ENCODE results near the gene TXN. TPM values are rescaled to one million over a fixed set of nuclear protein-coding genes. Genes with fewer than 3 reads are reported as not detected.

The TXN gene
- total RNA-seq, 1 experiment from 2014 or later: 280 TPM

DNA sequence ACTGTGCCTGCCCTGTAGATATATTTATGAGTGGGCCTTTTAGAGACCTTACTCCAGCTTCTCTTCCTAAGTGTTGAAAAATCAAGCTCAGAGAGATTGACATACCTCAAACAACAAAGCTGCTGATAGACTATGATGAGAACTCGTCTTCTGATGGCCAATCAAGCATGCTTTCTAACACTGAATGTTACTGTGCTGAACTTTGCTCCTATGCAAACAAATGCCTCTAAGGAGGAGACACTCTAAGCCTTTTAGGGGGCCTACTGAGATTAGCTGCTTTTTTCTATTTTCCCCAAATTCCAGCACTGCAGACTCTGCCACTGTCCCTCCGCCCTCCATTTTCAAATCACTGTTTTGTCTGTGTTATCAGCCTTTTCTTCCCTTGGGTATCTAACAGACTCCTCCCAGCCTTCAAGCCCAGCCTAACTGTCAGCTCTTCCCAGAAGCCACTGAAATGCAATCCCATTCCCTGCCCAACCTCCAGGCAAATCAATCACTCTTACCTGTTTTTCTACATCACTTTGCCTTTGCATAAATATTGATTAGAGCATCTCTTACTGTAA is 41.8 kb upstream of the TXN start:
- H3K18ac ChIP-seq (ENCODE audit: insufficient read length, low read depth, low read length): no peak overlapping the region
- no peak overlapping the region for H2BK120ac ChIP-seq (ENCODE audit: low read depth, low read length, poor library complexity, severe bottlenecking)
- no peaks in the 10 kb centered on the region for H3K79me2 ChIP-seq (ENCODE audit: insufficient read depth, low read length)
- no peak overlapping the region for H3K4me3 Mint-ChIP-seq
- no peaks in the 10 kb centered on the region for H3K27me3 Mint-ChIP-seq (ENCODE audit: low read depth)
- H2BK12ac ChIP-seq (ENCODE audit: insufficient read length, low read depth, low read length): no peak overlapping the region
- no peak overlapping the region for H3K56ac ChIP-seq (ENCODE audit: insufficient read length, low read depth, low read length)
- peaks cover 3 to 5% of the 10 kb centered on the region in 2 experiments; a peak in 3 of 4 replicates for H3K4me1 Mint-ChIP-seq
- H3K23ac ChIP-seq (ENCODE audit: insufficient read length, low read depth, low read length): no peak overlapping the region
- DNase-seq: no peak
- no peak for TF ChIP-seq CTCF (conservative IDR thresholded peaks at IDR 0.05)
- H4K8ac ChIP-seq (replicated peaks; ENCODE audit: insufficient read length, low read depth, low read length): no peak overlapping the region
- no peak overlapping the region for H3K9ac ChIP-seq (ENCODE audit: extremely low read depth, insufficient read length, low read length)
- H4K5ac ChIP-seq (ENCODE audit: insufficient read length, low read depth, low read length): no peak overlapping the region
- no peak overlapping the region for H3T11ph ChIP-seq (ENCODE audit: low read length)
- no peaks in the 10 kb centered on the region for H3K9me3 ChIP-seq (ENCODE audit: control insufficient read depth, low read depth, low read length)
- H3K9me3 Mint-ChIP-seq: no peaks in the 10 kb centered on the region; a peak in 1 of 5 replicates
- no peak overlapping the region for H4K91ac ChIP-seq (ENCODE audit: insufficient read length, low read depth, low read length)
- H4K20me1 ChIP-seq (ENCODE audit: control insufficient read depth, insufficient read depth, insufficient read length): no peaks in the 10 kb centered on the region
- no peaks in the 10 kb centered on the region for H3K27me3 ChIP-seq (ENCODE audit: insufficient read depth, low read length)
- H2BK15ac ChIP-seq (ENCODE audit: low read depth, low read length): no peak overlapping the region
- H3K27ac ChIP-seq (ENCODE audit: insufficient read length, low read depth, low read length): no peak overlapping the region
- no peak overlapping the region for H3K14ac ChIP-seq (ENCODE audit: insufficient read depth, low read length)
- no peak overlapping the region for H3K27ac Mint-ChIP-seq
- no peak overlapping the region for H2AK5ac ChIP-seq (ENCODE audit: insufficient read length, low read length)
- no peak overlapping the region for H2BK5ac ChIP-seq (ENCODE audit: insufficient read length, low read length)
- no peaks in the 10 kb centered on the region for H3K36me3 Mint-ChIP-seq (ENCODE audit: insufficient read depth in 1 of 3, low read depth in 3 of 3)
- H3K23me2 ChIP-seq (ENCODE audit: insufficient read length, low read depth, low read length, poor library complexity, severe bottlenecking): no peaks in the 10 kb centered on the region
- no peak overlapping the region for H3K4me2 ChIP-seq (ENCODE audit: insufficient read depth, insufficient read length, low read length)
- H3K79me1 ChIP-seq (ENCODE audit: insufficient read depth, low read depth, low read length, poor library complexity, severe bottlenecking): no peaks in the 10 kb centered on the region
- H3K4me1 ChIP-seq (ENCODE audit: insufficient read depth, low read length): no peaks in the 10 kb centered on the region
- WGBS (ENCODE audit: extremely low coverage, insufficient read length, low lambda C conversion rate): no CpG with 5 or more reads among the region's 2 CpGs
- no peak overlapping the region for H2BK20ac ChIP-seq (ENCODE audit: low read depth, low read length, poor library complexity, severe bottlenecking)
- no peak overlapping the region for H3K4ac ChIP-seq (ENCODE audit: low read depth, low read length)
- no peak overlapping the region for H2AFZ ChIP-seq (ENCODE audit: low read length)

Measured in H9 (cell line).